GM12878 (cell line): Measurements from ENCODE around the gene CARMIL3. TPM values are rescaled to one million over a fixed set of nuclear protein-coding genes. Genes with fewer than 3 reads are reported as not detected.

Source experiments
- BACH1 ChIP-seq: fragments of 450-650 bp; IDR thresholded peaks from 2 replicates; pipeline ENCODE4 v1.6.1; 2017; ENCODE audit warnings: mild to moderate bottlenecking, borderline replicate concordance
- EP300 ChIP-seq, 2 experiments: fragments of 150-350 bp in 1 of 2; IDR thresholded peaks; 2 replicates each; pipeline ENCODE4 v1.6.1; 2011 to 2012; ENCODE audit warnings: low read depth in 2 of 2, low read length in 2 of 2, borderline replicate concordance in 1 of 2, improper control_type of control experiment in 1 of 2, inconsistent platforms in 1 of 2; ENCODE audit not compliant: control insufficient read depth in 1 of 2
- RFX5 ChIP-seq: IDR thresholded peaks from 2 replicates; pipeline ENCODE4 v1.6.1; 2011; ENCODE audit warnings: low read depth, low read length, improper control_type of control experiment
- polyA plus RNA-seq, 11 experiments: library from polyadenylated mRNA; depleted of rRNA in 4 of 11; unstranded in 6 of 11; stranded (reverse) in 5 of 11; fragments of >200 nt; fragmentation: Nextera tagmentation in 4 of 11; fragmentation: Illumina TruSeq in 1 of 11; extraction: Ambion mirVana in 4 of 11; extraction: Trizol in 1 of 11; gene quantifications; 1 replicate in 1 of 11; 2 replicates in 10 of 11; pipeline versions ENCODE4 v1.2.1 to v1.2.3, GENCODE V29; 2011 to 2016; ENCODE audit warnings: inconsistent platforms in 2 of 11, missing spikeins in 2 of 11, low read depth in 1 of 11
- total RNA-seq, 4 experiments: library from RNA; depleted of rRNA in 3 of 4; stranded (reverse); fragments of >200 nt in 3 of 4; fragmentation: Illumina TruSeq in 1 of 4; extraction: Trizol in 1 of 4; gene quantifications; 2 replicates each; pipeline versions ENCODE4 v1.2.1 to v1.2.3, GENCODE V29; 2013 to 2021
- TF ChIP-seq, protein P1 (sequence below): fragments of 450-650 bp; IDR thresholded peaks from 2 replicates; pipeline ENCODE4 v1.6.1; 2016; ENCODE audit warnings: mild to moderate bottlenecking
- TF ChIP-seq, protein P2 (sequence below): IDR thresholded peaks from 2 replicates; pipeline ENCODE4 v1.6.1; 2012; ENCODE audit warnings: mild to moderate bottlenecking, low read depth, low read length

CARMIL3 gene
- total and polyA plus RNA-seq, 10 of the 15 experiments (the other 5 are each of a cell fraction or from before 2014, with no cell fraction given), result 0.09 to 0.32 (median 0.25) TPM; not detected in 3

DNA sequence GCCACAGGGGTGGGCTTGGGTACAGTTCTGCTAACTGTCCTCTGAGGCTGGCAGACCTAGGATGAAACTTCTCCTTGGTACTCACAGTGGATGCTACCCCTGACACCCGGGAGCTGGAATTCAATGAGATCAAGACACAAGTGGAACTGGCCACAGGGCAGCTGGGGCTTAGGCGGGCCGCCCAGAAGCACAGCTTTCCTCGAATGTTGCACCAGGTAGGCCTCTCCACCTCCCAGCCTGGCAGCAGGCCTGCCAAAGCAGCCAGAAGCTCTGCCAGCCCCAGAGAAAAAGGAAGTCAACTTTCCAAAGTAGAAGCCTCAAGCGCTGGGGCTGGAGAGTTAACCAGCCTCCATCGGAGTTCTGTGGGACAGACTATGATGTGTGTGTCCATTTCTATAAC is 65.4 kb downstream of the CARMIL3 start (continued):
- TF ChIP-seq BACH1 (no peak), EP300 (IDR thresholded peaks at IDR 0.05; ENCODE audit: borderline replicate concordance in 1 of 2, control insufficient read depth in 1 of 2, low read depth in 2 of 2, low read length in 2 of 2) (no peak), RFX5 (no peak)
- TF ChIP-seq, protein P1, sequence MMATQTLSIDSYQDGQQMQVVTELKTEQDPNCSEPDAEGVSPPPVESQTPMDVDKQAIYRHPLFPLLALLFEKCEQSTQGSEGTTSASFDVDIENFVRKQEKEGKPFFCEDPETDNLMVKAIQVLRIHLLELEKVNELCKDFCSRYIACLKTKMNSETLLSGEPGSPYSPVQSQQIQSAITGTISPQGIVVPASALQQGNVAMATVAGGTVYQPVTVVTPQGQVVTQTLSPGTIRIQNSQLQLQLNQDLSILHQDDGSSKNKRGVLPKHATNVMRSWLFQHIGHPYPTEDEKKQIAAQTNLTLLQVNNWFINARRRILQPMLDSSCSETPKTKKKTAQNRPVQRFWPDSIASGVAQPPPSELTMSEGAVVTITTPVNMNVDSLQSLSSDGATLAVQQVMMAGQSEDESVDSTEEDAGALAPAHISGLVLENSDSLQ, result no peak
- TF ChIP-seq, protein P2, sequence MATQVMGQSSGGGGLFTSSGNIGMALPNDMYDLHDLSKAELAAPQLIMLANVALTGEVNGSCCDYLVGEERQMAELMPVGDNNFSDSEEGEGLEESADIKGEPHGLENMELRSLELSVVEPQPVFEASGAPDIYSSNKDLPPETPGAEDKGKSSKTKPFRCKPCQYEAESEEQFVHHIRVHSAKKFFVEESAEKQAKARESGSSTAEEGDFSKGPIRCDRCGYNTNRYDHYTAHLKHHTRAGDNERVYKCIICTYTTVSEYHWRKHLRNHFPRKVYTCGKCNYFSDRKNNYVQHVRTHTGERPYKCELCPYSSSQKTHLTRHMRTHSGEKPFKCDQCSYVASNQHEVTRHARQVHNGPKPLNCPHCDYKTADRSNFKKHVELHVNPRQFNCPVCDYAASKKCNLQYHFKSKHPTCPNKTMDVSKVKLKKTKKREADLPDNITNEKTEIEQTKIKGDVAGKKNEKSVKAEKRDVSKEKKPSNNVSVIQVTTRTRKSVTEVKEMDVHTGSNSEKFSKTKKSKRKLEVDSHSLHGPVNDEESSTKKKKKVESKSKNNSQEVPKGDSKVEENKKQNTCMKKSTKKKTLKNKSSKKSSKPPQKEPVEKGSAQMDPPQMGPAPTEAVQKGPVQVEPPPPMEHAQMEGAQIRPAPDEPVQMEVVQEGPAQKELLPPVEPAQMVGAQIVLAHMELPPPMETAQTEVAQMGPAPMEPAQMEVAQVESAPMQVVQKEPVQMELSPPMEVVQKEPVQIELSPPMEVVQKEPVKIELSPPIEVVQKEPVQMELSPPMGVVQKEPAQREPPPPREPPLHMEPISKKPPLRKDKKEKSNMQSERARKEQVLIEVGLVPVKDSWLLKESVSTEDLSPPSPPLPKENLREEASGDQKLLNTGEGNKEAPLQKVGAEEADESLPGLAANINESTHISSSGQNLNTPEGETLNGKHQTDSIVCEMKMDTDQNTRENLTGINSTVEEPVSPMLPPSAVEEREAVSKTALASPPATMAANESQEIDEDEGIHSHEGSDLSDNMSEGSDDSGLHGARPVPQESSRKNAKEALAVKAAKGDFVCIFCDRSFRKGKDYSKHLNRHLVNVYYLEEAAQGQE, result no peak
- TF ChIP-seq, all 136 proteins: peak for 0

Other genes with a start within 250 kb of the CARMIL3 start
Only the 7 nearest of the 25 such genes appear.
- gene DHRS4L2, start 63.1 kb upstream of the CARMIL3 start, total RNA-seq (2014; rRNA removed), result 31.1 and 41.7 TPM in 2 replicates
- gene DHRS4L2, start 63.1 kb upstream of the CARMIL3 start, total RNA-seq (2014; rRNA removed; fragmentation: Illumina TruSeq; extraction: Trizol), result 22.0 and 24.0 TPM in 2 replicates
- 21.5 and 24.9 TPM in 2 replicates for gene DHRS4L2, start 63.1 kb upstream of the CARMIL3 start, total RNA-seq (2021)
- 7.0 and 10.5 TPM in 2 replicates for gene DHRS4L2, start 63.1 kb upstream of the CARMIL3 start, polyA plus RNA-seq (2011; rRNA removed)
- 20.6 and 28.1 TPM in 2 replicates for gene DHRS4L2, start 63.1 kb upstream of the CARMIL3 start, polyA plus RNA-seq (2014; fragmentation: Illumina TruSeq; extraction: Trizol)
- gene DHRS4L2, start 63.1 kb upstream of the CARMIL3 start, polyA plus RNA-seq (2014; fragmentation: Nextera tagmentation; extraction: Ambion mirVana), result 1 to 10 TPM; 2.8 to 6.8 TPM
- gene DHRS4L2, start 63.1 kb upstream of the CARMIL3 start, polyA plus RNA-seq (2014; rRNA removed), result 40.5 and 49.3 TPM in 2 replicates
- gene DHRS4L2, start 63.1 kb upstream of the CARMIL3 start, polyA plus RNA-seq (2016; fragmentation: Nextera tagmentation; extraction: Ambion mirVana), result 10 to 100 TPM; 27.5 to 33.1 TPM
- gene CPNE6, start 19.6 kb downstream of the CARMIL3 start, total RNA-seq (2014; rRNA removed), result not detected in 2 replicates
- not detected in 2 replicates for gene CPNE6, start 19.6 kb downstream of the CARMIL3 start, total RNA-seq (2014; rRNA removed; fragmentation: Illumina TruSeq; extraction: Trizol)
- 0.13 and 0.18 TPM in 2 replicates for gene CPNE6, start 19.6 kb downstream of the CARMIL3 start, total RNA-seq (2021)
- 0.07 TPM in 1 of 2 replicates, not detected in the other for gene CPNE6, start 19.6 kb downstream of the CARMIL3 start, polyA plus RNA-seq (2011; rRNA removed)
- gene CPNE6, start 19.6 kb downstream of the CARMIL3 start, polyA plus RNA-seq (2014; fragmentation: Illumina TruSeq; extraction: Trizol), result 0.43 TPM in 1 of 2 replicates, not detected in the other
- gene CPNE6, start 19.6 kb downstream of the CARMIL3 start, polyA plus RNA-seq (2014; fragmentation: Nextera tagmentation; extraction: Ambion mirVana), result under 1 TPM in 1 of 2 experiments, not detected in 1; 0.06 TPM
- 0.15 and 0.25 TPM in 2 replicates for gene CPNE6, start 19.6 kb downstream of the CARMIL3 start, polyA plus RNA-seq (2014; rRNA removed)
- gene CPNE6, start 19.6 kb downstream of the CARMIL3 start, polyA plus RNA-seq (2016; fragmentation: Nextera tagmentation; extraction: Ambion mirVana), result under 1 TPM; 0.32 to 0.42 TPM
- 41.5 and 46.4 TPM in 2 replicates for gene PCK2, start 42.3 kb downstream of the CARMIL3 start, total RNA-seq (2014; rRNA removed)
- 27.8 and 31.2 TPM in 2 replicates for gene PCK2, start 42.3 kb downstream of the CARMIL3 start, total RNA-seq (2014; rRNA removed; fragmentation: Illumina TruSeq; extraction: Trizol)
- gene PCK2, start 42.3 kb downstream of the CARMIL3 start, total RNA-seq (2021), result 78.5 and 78.6 TPM in 2 replicates
- gene PCK2, start 42.3 kb downstream of the CARMIL3 start, polyA plus RNA-seq (2011; rRNA removed), result 23.0 and 42.3 TPM in 2 replicates
- gene PCK2, start 42.3 kb downstream of the CARMIL3 start, polyA plus RNA-seq (2014; fragmentation: Illumina TruSeq; extraction: Trizol), result 19.6 and 42.9 TPM in 2 replicates
- gene PCK2, start 42.3 kb downstream of the CARMIL3 start, polyA plus RNA-seq (2014; fragmentation: Nextera tagmentation; extraction: Ambion mirVana), result 10 to 100 TPM in 1 of 2 experiments, 1 to 10 TPM in 1; 6.6 to 12.3 TPM
- 68.3 and 79.0 TPM in 2 replicates for gene PCK2, start 42.3 kb downstream of the CARMIL3 start, polyA plus RNA-seq (2014; rRNA removed)
- gene PCK2, start 42.3 kb downstream of the CARMIL3 start, polyA plus RNA-seq (2016; fragmentation: Nextera tagmentation; extraction: Ambion mirVana), result 100 to 1,000 TPM; 100 to 110 TPM
- 90.1 and 91.2 TPM in 2 replicates for gene DCAF11, start 62.8 kb downstream of the CARMIL3 start, total RNA-seq (2014; rRNA removed)
- 57.5 and 59.0 TPM in 2 replicates for gene DCAF11, start 62.8 kb downstream of the CARMIL3 start, total RNA-seq (2014; rRNA removed; fragmentation: Illumina TruSeq; extraction: Trizol)
- gene DCAF11, start 62.8 kb downstream of the CARMIL3 start, total RNA-seq (2021), result 66.3 and 69.2 TPM in 2 replicates
- 51.4 and 76.7 TPM in 2 replicates for gene DCAF11, start 62.8 kb downstream of the CARMIL3 start, polyA plus RNA-seq (2011; rRNA removed)
- gene DCAF11, start 62.8 kb downstream of the CARMIL3 start, polyA plus RNA-seq (2014; fragmentation: Illumina TruSeq; extraction: Trizol), result 50.9 and 72.0 TPM in 2 replicates
- 10 to 100 TPM; 13.4 to 16.4 TPM for gene DCAF11, start 62.8 kb downstream of the CARMIL3 start, polyA plus RNA-seq (2014; fragmentation: Nextera tagmentation; extraction: Ambion mirVana)
- gene DCAF11, start 62.8 kb downstream of the CARMIL3 start, polyA plus RNA-seq (2014; rRNA removed), result 73.2 and 76.8 TPM in 2 replicates
- 10 to 100 TPM; 62.8 to 71.1 TPM for gene DCAF11, start 62.8 kb downstream of the CARMIL3 start, polyA plus RNA-seq (2016; fragmentation: Nextera tagmentation; extraction: Ambion mirVana)
- gene NRL, start 62.9 kb downstream of the CARMIL3 start, total RNA-seq (2014; rRNA removed), result 2.1 and 4.4 TPM in 2 replicates
- gene NRL, start 62.9 kb downstream of the CARMIL3 start, total RNA-seq (2014; rRNA removed; fragmentation: Illumina TruSeq; extraction: Trizol), result 1.0 and 1.3 TPM in 2 replicates
- 2.2 and 2.5 TPM in 2 replicates for gene NRL, start 62.9 kb downstream of the CARMIL3 start, total RNA-seq (2021)
- gene NRL, start 62.9 kb downstream of the CARMIL3 start, polyA plus RNA-seq (2011; rRNA removed), result 2.1 and 2.2 TPM in 2 replicates
- gene NRL, start 62.9 kb downstream of the CARMIL3 start, polyA plus RNA-seq (2014; fragmentation: Illumina TruSeq; extraction: Trizol), result 0.63 and 0.76 TPM in 2 replicates
- under 1 TPM; 0.11 to 0.13 TPM for gene NRL, start 62.9 kb downstream of the CARMIL3 start, polyA plus RNA-seq (2014; fragmentation: Nextera tagmentation; extraction: Ambion mirVana)
- 2.5 and 2.9 TPM in 2 replicates for gene NRL, start 62.9 kb downstream of the CARMIL3 start, polyA plus RNA-seq (2014; rRNA removed)
- gene NRL, start 62.9 kb downstream of the CARMIL3 start, polyA plus RNA-seq (2016; fragmentation: Nextera tagmentation; extraction: Ambion mirVana), result 1 to 10 TPM; 2.2 to 2.7 TPM
- gene FITM1, start 78.7 kb downstream of the CARMIL3 start, total RNA-seq (2014; rRNA removed), result 1.9 and 2.0 TPM in 2 replicates
- gene FITM1, start 78.7 kb downstream of the CARMIL3 start, total RNA-seq (2014; rRNA removed; fragmentation: Illumina TruSeq; extraction: Trizol), result 0.18 and 0.27 TPM in 2 replicates
- 0.64 TPM in 2 replicates for gene FITM1, start 78.7 kb downstream of the CARMIL3 start, total RNA-seq (2021)
- gene FITM1, start 78.7 kb downstream of the CARMIL3 start, polyA plus RNA-seq (2011; rRNA removed), result 0.09 and 0.49 TPM in 2 replicates
- gene FITM1, start 78.7 kb downstream of the CARMIL3 start, polyA plus RNA-seq (2014; fragmentation: Illumina TruSeq; extraction: Trizol), result 0.28 TPM in 1 of 2 replicates, not detected in the other
- gene FITM1, start 78.7 kb downstream of the CARMIL3 start, polyA plus RNA-seq (2014; fragmentation: Nextera tagmentation; extraction: Ambion mirVana), result under 1 TPM in 1 of 2 experiments, not detected in 1; 0.11 TPM
- gene FITM1, start 78.7 kb downstream of the CARMIL3 start, polyA plus RNA-seq (2014; rRNA removed), result 0.76 and 1.3 TPM in 2 replicates
- gene FITM1, start 78.7 kb downstream of the CARMIL3 start, polyA plus RNA-seq (2016; fragmentation: Nextera tagmentation; extraction: Ambion mirVana), result under 1 TPM in 1 of 2 experiments, not detected in 1; 0.42 TPM
- 324 and 373 TPM in 2 replicates for gene PSME1, start 84.2 kb downstream of the CARMIL3 start, total RNA-seq (2014; rRNA removed)
- gene PSME1, start 84.2 kb downstream of the CARMIL3 start, total RNA-seq (2014; rRNA removed; fragmentation: Illumina TruSeq; extraction: Trizol), result 367 and 377 TPM in 2 replicates
- gene PSME1, start 84.2 kb downstream of the CARMIL3 start, total RNA-seq (2021), result 396 and 402 TPM in 2 replicates
- gene PSME1, start 84.2 kb downstream of the CARMIL3 start, polyA plus RNA-seq (2011; rRNA removed), result 138 and 250 TPM in 2 replicates
- gene PSME1, start 84.2 kb downstream of the CARMIL3 start, polyA plus RNA-seq (2014; fragmentation: Illumina TruSeq; extraction: Trizol), result 354 and 428 TPM in 2 replicates
- gene PSME1, start 84.2 kb downstream of the CARMIL3 start, polyA plus RNA-seq (2014; fragmentation: Nextera tagmentation; extraction: Ambion mirVana), result 1,000 to 10,000 TPM; 1,299 to 1,378 TPM
- gene PSME1, start 84.2 kb downstream of the CARMIL3 start, polyA plus RNA-seq (2014; rRNA removed), result 248 and 257 TPM in 2 replicates
- 100 to 1,000 TPM; 769 to 810 TPM for gene PSME1, start 84.2 kb downstream of the CARMIL3 start, polyA plus RNA-seq (2016; fragmentation: Nextera tagmentation; extraction: Ambion mirVana)